ENCODE measurements around the gene NAPEPLD. TPM values are rescaled to one million over a fixed set of nuclear protein-coding genes. Genes with fewer than 3 reads are reported as not detected.
"Not testable (repeated sequence)": the region's sequence is repeated elsewhere in the genome, so short reads cannot be mapped to it uniquely, and the experiment has no call there.

The NAPEPLD gene
- total and polyA plus RNA-seq, 8 donors: 3.1 to 12.4 (median 5.0) TPM

GRCh38 chr7:103058122-103058521 lies 90.8 kb downstream of the NAPEPLD start:
- no peak for DNase-seq
- no peak overlapping the region for H3K27ac ChIP-seq
- FAIRE-seq: no peak
- no peak for ATAC-seq
- no peaks in the 10 kb centered on the region for H3K9me3 ChIP-seq
- no peak overlapping the region for H3K4me3 ChIP-seq
- intact Hi-C loops (cut with DNase I): no loop called here
- no peaks in the 10 kb centered on the region for H3K36me3 ChIP-seq
- H3K27me3 ChIP-seq: no peaks in the 10 kb centered on the region
- TF ChIP-seq, protein P1, sequence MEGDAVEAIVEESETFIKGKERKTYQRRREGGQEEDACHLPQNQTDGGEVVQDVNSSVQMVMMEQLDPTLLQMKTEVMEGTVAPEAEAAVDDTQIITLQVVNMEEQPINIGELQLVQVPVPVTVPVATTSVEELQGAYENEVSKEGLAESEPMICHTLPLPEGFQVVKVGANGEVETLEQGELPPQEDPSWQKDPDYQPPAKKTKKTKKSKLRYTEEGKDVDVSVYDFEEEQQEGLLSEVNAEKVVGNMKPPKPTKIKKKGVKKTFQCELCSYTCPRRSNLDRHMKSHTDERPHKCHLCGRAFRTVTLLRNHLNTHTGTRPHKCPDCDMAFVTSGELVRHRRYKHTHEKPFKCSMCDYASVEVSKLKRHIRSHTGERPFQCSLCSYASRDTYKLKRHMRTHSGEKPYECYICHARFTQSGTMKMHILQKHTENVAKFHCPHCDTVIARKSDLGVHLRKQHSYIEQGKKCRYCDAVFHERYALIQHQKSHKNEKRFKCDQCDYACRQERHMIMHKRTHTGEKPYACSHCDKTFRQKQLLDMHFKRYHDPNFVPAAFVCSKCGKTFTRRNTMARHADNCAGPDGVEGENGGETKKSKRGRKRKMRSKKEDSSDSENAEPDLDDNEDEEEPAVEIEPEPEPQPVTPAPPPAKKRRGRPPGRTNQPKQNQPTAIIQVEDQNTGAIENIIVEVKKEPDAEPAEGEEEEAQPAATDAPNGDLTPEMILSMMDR (IDR thresholded peaks at IDR 0.05): no peak
- peaks cover 0 to 3% (median 0%) of the 10 kb centered on the region in 3 donors for H3K4me1 ChIP-seq

- H3K27ac ChIP-seq; H3K4me3 ChIP-seq; ATAC-seq; H3K9me3 ChIP-seq; FAIRE-seq; H3K36me3 ChIP-seq; intact Hi-C loops (cut with DNase I); DNase-seq; H3K27me3 ChIP-seq; H3K4me1 ChIP-seq: not testable (repeated sequence)
- 78 to 89% methylated on average over 1 of the region's 1 CpG for WGBS, 2 donors
Measured at GRCh38 chr7:103056006-103056405, 92.9 kb downstream of the NAPEPLD start.

- TF ChIP-seq, protein P1 (IDR thresholded peaks at IDR 0.05): no peak
- 87 to 90% methylated on average over 6 of the region's 6 CpGs for WGBS, 2 donors
- no peaks in the 10 kb centered on the region for H3K27me3 ChIP-seq
- FAIRE-seq (no peak), ATAC-seq (no peak), DNase-seq (no peak)
- no peak overlapping the region for H3K4me3 ChIP-seq
- intact Hi-C loops (cut with DNase I): no loop called here
- no peaks in the 10 kb centered on the region for H3K9me3 ChIP-seq
- no peak overlapping the region for H3K27ac ChIP-seq
- no peaks in the 10 kb centered on the region for H3K36me3 ChIP-seq
- H3K4me1 ChIP-seq: no peaks in the 10 kb centered on the region
Measured at GRCh38 chr7:103051519-103051918, 97.4 kb downstream of the NAPEPLD start.

Other genes with a start within 250 kb of the NAPEPLD start
- gene LRRC17, start 236.1 kb downstream of the NAPEPLD start, total RNA-seq: 1 to 10 TPM in 5 of 6 donors, under 1 TPM in 1; 0.76 to 2.7 (median 1.8) TPM
- 1 to 10 TPM; 1.6 to 2.5 TPM for gene LRRC17, start 236.1 kb downstream of the NAPEPLD start, polyA plus RNA-seq
- 1 to 10 TPM; 1.3 to 2.4 (median 1.6) TPM for gene FBXL13, start 74.3 kb downstream of the NAPEPLD start, total RNA-seq
- under 1 TPM; 0.42 to 0.47 TPM for gene FBXL13, start 74.3 kb downstream of the NAPEPLD start, polyA plus RNA-seq
- 10 to 100 TPM; 14.4 to 27.0 (median 21.1) TPM for gene ARMC10, start 74.0 kb downstream of the NAPEPLD start, total RNA-seq
- gene ARMC10, start 74.0 kb downstream of the NAPEPLD start, polyA plus RNA-seq: 10 to 100 TPM; 11.5 to 13.4 TPM
- 10 to 100 TPM; 27.8 to 40.1 (median 30.9) TPM for gene PMPCB, start 148.3 kb upstream of the NAPEPLD start, total RNA-seq
- gene PMPCB, start 148.3 kb upstream of the NAPEPLD start, polyA plus RNA-seq: 10 to 100 TPM; 20.8 to 44.7 TPM
- gene DNAJC2, start 195.7 kb upstream of the NAPEPLD start, total RNA-seq: 10 to 100 TPM in 4 of 6 donors, 1 to 10 TPM in 2; 8.1 to 12.8 (median 10.9) TPM
- 10 to 100 TPM; 16.1 to 24.4 TPM for gene DNAJC2, start 195.7 kb upstream of the NAPEPLD start, polyA plus RNA-seq
- 10 to 100 TPM; 17.7 to 45.8 (median 35.7) TPM for gene PSMC2, start 198.5 kb upstream of the NAPEPLD start, total RNA-seq
- 10 to 100 TPM; 31.3 to 58.8 TPM for gene PSMC2, start 198.5 kb upstream of the NAPEPLD start, polyA plus RNA-seq